Endothelial cell of umbilical vein (primary cell): ENCODE data around the gene SURF1. TPM values are rescaled to one million over a fixed set of nuclear protein-coding genes. Genes with fewer than 3 reads are reported as not detected.
"Not testable (repeated sequence)": the region's sequence is repeated elsewhere in the genome, so short reads cannot be mapped to it uniquely, and the experiment has no call there.

Experiments used
- BruUV-seq: library from RNA; stranded (reverse); fragments of 400-500 nt; replicated peaks from 2 replicates; lab custom pipeline; 2021; lab: Mats Ljungman, UMichigan
- CTCF ChIA-PET: fragments of 300-600, 350-600 bp; sonication (Branson Sonifier 250); formaldehyde crosslinking; loops from one replicate; lab custom pipeline; 2021; ENCODE audit warnings: antibody characterized with exemption, inconsistent platforms; lab: Charles Lee
- POLR2A ChIA-PET: fragments of 300-600, 350-600 bp; sonication (Branson Sonifier 250); formaldehyde crosslinking; loops from one replicate; lab custom pipeline; 2021; ENCODE audit warnings: antibody characterized with exemption, inconsistent platforms; lab: Charles Lee
- DNase-seq: peaks from one replicate; pipeline ENCODE4 v3.0.0-alpha.2; 2011; ENCODE audit warnings: low read depth, low spot score
- FAIRE-seq: peaks from 2 replicates; lab custom pipeline; 2011; peaks lifted over from hg19 to GRCh38; lab: Jason Lieb, UNC
- H2AFZ ChIP-seq: 2 replicates; pipeline ENCODE4 v1.6.0; 2012; ENCODE audit warnings: low read depth, low read length, control low read depth, inconsistent platforms
- H3K27ac ChIP-seq: 2 replicates; pipeline ENCODE4 v1.5.1; 2011; ENCODE audit warnings: low read depth, mild to moderate bottlenecking, control low read depth, low read length, moderate library complexity; ENCODE audit not compliant: insufficient read depth
- H3K27me3 ChIP-seq, 2 experiments: 2 replicates each; pipeline versions ENCODE4 v1.6.0 to v1.6.1; 2011; ENCODE audit warnings: low read length in 2 of 2, mixed read lengths in 1 of 2; ENCODE audit not compliant: control insufficient read depth in 2 of 2, insufficient read depth in 2 of 2
- H3K36me3 ChIP-seq, 2 experiments: 2 replicates in 1 of 2; 3 replicates in 1 of 2; pipeline ENCODE4 v1.5.1; 2011; ENCODE audit warnings: low read length in 2 of 2, mild to moderate bottlenecking in 1 of 2, moderate library complexity in 1 of 2; ENCODE audit not compliant: control insufficient read depth in 2 of 2, insufficient read depth in 2 of 2; ENCODE audit errors: extremely low read depth in 1 of 2
- H3K4me1 ChIP-seq: 3 replicates; pipeline ENCODE4 v1.5.1; 2011; ENCODE audit warnings: mild to moderate bottlenecking, low read length; ENCODE audit not compliant: control insufficient read depth, insufficient read depth; ENCODE audit errors: extremely low read depth
- H3K4me2 ChIP-seq: 2 replicates; pipeline ENCODE4 v1.6.1; 2011; ENCODE audit warnings: low read length, control low read depth, mixed read lengths; ENCODE audit not compliant: insufficient read depth
- H3K4me3 ChIP-seq, 3 experiments: fragments of 200-600 bp in 1 of 3; sonication (generic), shearing (Covaris generic) in 1 of 3; replicated peaks in 1 of 3; 2 replicates each; pipeline ENCODE4 v1.5.1; 2011 to 2016; ENCODE audit warnings: control low read depth in 3 of 3, low read length in 3 of 3, mild to moderate bottlenecking in 2 of 3, inconsistent platforms in 1 of 3, low read depth in 1 of 3, moderate library complexity in 1 of 3; ENCODE audit not compliant: insufficient read depth in 1 of 3
- H3K79me2 ChIP-seq: 2 replicates; pipeline ENCODE4 v1.6.0; 2012; ENCODE audit warnings: low read length, inconsistent platforms; ENCODE audit not compliant: control insufficient read depth, insufficient read depth
- H3K9ac ChIP-seq: replicated peaks from 2 replicates; pipeline ENCODE3; 2011; ENCODE audit warnings: low read length, control low read depth; ENCODE audit not compliant: insufficient read depth; ENCODE audit errors: extremely low read depth
- H3K9me1 ChIP-seq: replicated peaks from 3 replicates; pipeline ENCODE4 v1.6.0; 2011; ENCODE audit warnings: mild to moderate bottlenecking, low read length; ENCODE audit not compliant: control insufficient read depth, insufficient read depth; ENCODE audit errors: extremely low read depth
- H3K9me3 ChIP-seq: replicated peaks from 2 replicates; pipeline ENCODE4 v1.5.1; 2012; ENCODE audit warnings: low read length, inconsistent platforms; ENCODE audit not compliant: control insufficient read depth, insufficient read depth
- H4K20me1 ChIP-seq: replicated peaks from 2 replicates; pipeline ENCODE3; 2011; ENCODE audit warnings: mild to moderate bottlenecking, low read length; ENCODE audit not compliant: control insufficient read depth, insufficient read depth; ENCODE audit errors: extremely low read depth
- CTCF ChIP-seq, 2 donors: IDR thresholded peaks; 1 replicate in 1 of 2; 2 replicates in 1 of 2; pipeline ENCODE4 v1.5.1; 2011; ENCODE audit warnings: low read length in 2 of 2, mild to moderate bottlenecking in 2 of 2, moderate library complexity in 2 of 2, control low read depth in 1 of 2, inconsistent platforms in 1 of 2, low read depth in 1 of 2; ENCODE audit not compliant: insufficient read depth in 1 of 2; ENCODE audit errors: extremely low read depth in 1 of 2
- EZH2 ChIP-seq: IDR thresholded peaks from 2 replicates; pipeline ENCODE4 v1.6.1; 2012; ENCODE audit warnings: borderline replicate concordance, low read depth, mild to moderate bottlenecking, moderate library complexity, low read length, inconsistent platforms; ENCODE audit not compliant: severe bottlenecking
- FOS ChIP-seq: IDR thresholded peaks from 2 replicates; pipeline ENCODE4 v1.6.1; 2011; ENCODE audit warnings: mild to moderate bottlenecking, low read length, moderate library complexity, borderline replicate concordance; ENCODE audit not compliant: insufficient read depth
- GATA2 ChIP-seq: IDR thresholded peaks from 2 replicates; pipeline ENCODE4 v1.7.0; 2011; ENCODE audit warnings: low read depth, mild to moderate bottlenecking, moderate library complexity, mixed read lengths, low read length; ENCODE audit not compliant: insufficient read length, insufficient read depth
- JUN ChIP-seq: IDR thresholded peaks from 2 replicates; pipeline ENCODE4 v1.6.1; 2011; ENCODE audit warnings: borderline replicate concordance, low read depth; ENCODE audit not compliant: insufficient read length, insufficient read depth
- MYC ChIP-seq: IDR thresholded peaks from one replicate; pipeline ENCODE4 v1.6.1; 2011; ENCODE audit warnings: mild to moderate bottlenecking, low read depth, low read length
- POLR2A ChIP-seq: IDR thresholded peaks from 2 replicates; pipeline ENCODE4 v1.6.1; 2012; ENCODE audit warnings: low read depth, mild to moderate bottlenecking, control low read depth, low read length
- POLR2AphosphoS5 ChIP-seq: IDR thresholded peaks from 2 replicates; pipeline ENCODE4 v1.6.1; 2012; ENCODE audit warnings: low read depth, mild to moderate bottlenecking, control low read depth, low read length, moderate library complexity; ENCODE audit not compliant: insufficient read depth
- dilution Hi-C: fragments of 300-500 bp; cut with MboI; formaldehyde crosslinking; loops from one replicate; pipeline ENCODE4 v1.15.0; 2019; ENCODE audit warnings: low sequenced_read_pairs; ENCODE audit not compliant: extremely low pct_ligation_motif_present
- intact Hi-C: fragments of 100-400 bp; cut with micrococcal nuclease; formaldehyde crosslinking; loops from one replicate; pipeline ENCODE4 v1.10.0; 2022
- polyA plus RNA-seq, 4 experiments: library from polyadenylated mRNA; depleted of rRNA in 3 of 4; stranded (reverse) in 3 of 4; unstranded in 1 of 4; fragments of >200 nt; gene quantifications; 2 replicates each; pipeline versions ENCODE4 v1.2.1 to v1.2.3, GENCODE V29; 2011 to 2012; ENCODE audit warnings: missing spikeins in 1 of 4
- total RNA-seq: library from RNA; stranded (reverse); gene quantifications from 2 replicates; pipeline ENCODE4 v1.2.3, GENCODE V29; 2021
- TF ChIP-seq, protein P1 (sequence below): IDR thresholded peaks from 2 replicates; pipeline ENCODE4 v1.6.1; 2011; ENCODE audit not compliant: insufficient read depth, insufficient read length

SURF1 gene
- total and polyA plus RNA-seq, 2 donors (not counting 3 experiments of a cell fraction or from before 2014, with no cell fraction given), result 22.8 to 27.1 TPM

DNA sequence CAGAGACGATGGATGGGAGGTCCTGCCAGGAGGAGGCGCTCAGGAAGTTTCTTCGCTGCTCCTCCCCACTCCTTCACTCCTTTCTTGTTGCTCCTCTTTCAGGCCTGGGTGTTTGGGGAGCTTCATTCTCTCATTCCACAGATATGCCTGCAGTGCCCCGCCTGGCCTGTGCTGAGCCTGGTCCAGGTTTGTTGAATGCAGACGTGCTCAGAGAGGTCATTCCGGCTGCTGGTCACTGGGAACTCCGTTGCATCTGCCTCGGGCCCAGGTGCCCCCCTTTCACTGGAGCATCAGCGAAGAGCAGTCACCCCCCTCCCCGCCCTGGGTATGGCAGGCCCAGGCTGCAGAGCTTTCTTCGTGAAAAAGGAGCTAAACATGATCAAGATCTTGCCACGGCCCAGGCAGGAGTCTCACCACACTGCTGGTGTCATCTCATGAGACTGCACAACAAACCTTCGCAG, 35.8 kb downstream of the SURF1 start:
- no peak overlapping the region for H3K9ac ChIP-seq
- no peaks in the 10 kb centered on the region for H3K9me1 ChIP-seq
- no peak overlapping the region for H3K4me3 ChIP-seq
- FAIRE-seq (no peak), DNase-seq (no peak)
- H3K4me1 ChIP-seq, result no peaks in the 10 kb centered on the region
- no peak overlapping the region for H3K27ac ChIP-seq
- intact Hi-C loops, result no loop called here
- ChIA-PET POLR2A (no interaction called here), CTCF (interaction anchor here (0.8 to 1.6 kb wide), 2 partner anchors 9 to 134 kb away, joined by 3 to 8 read pairs; no protein-coding TSS in a partner anchor)
- H3K27me3 ChIP-seq, result no peaks in the 10 kb centered on the region
- no peak overlapping the region for H2AFZ ChIP-seq
- H3K9me3 ChIP-seq, result no peaks in the 10 kb centered on the region
- no TSS peak for BruUV-seq
- no peaks in the 10 kb centered on the region for H3K79me2 ChIP-seq
- no peaks in the 10 kb centered on the region for H4K20me1 ChIP-seq
- no peak overlapping the region for H3K4me2 ChIP-seq
- no peaks in the 10 kb centered on the region for H3K36me3 ChIP-seq
- dilution Hi-C loops, result no loop called here
- TF ChIP-seq, protein P1, sequence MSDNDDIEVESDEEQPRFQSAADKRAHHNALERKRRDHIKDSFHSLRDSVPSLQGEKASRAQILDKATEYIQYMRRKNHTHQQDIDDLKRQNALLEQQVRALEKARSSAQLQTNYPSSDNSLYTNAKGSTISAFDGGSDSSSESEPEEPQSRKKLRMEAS, result no peak
- TF ChIP-seq CTCF (IDR thresholded peaks at IDR 0.05; ENCODE audit: extremely low read depth in 1 of 2, insufficient read depth in 1 of 2, low read depth in 1 of 2, low read length in 2 of 2) (no peak), GATA2 (no peak), MYC (no peak), POLR2AphosphoS5 (no peak), POLR2A (no peak), EZH2 (no peak), FOS (no peak), JUN (no peak)

GRCh38 chr9:133317551-133317950, 38.7 kb downstream of the SURF1 start:
- H4K20me1 ChIP-seq, DNase-seq, H3K79me2 ChIP-seq, H3K9me3 ChIP-seq, FAIRE-seq, BruUV-seq, H2AFZ ChIP-seq, H3K4me2 ChIP-seq, H3K9ac ChIP-seq, H3K9me1 ChIP-seq, CTCF ChIA-PET, H3K27ac ChIP-seq, H3K4me3 ChIP-seq, H3K4me1 ChIP-seq, H3K36me3 ChIP-seq, POLR2A ChIA-PET, dilution Hi-C loops, intact Hi-C loops, H3K27me3 ChIP-seq: not testable (repeated sequence)
